A549 (cell line): ENCODE data around the gene TMCO4.

Experiments used
- PHF8 ChIP-seq: fragments of 200-600 bp; sonication (generic); IDR thresholded peaks from 2 replicates; pipeline ENCODE4 v1.6.1; 2016; ENCODE audit warnings: low read depth, mild to moderate bottlenecking, antibody characterized with exemption, moderate library complexity, borderline replicate concordance
- POLR2A ChIP-seq: IDR thresholded peaks from 2 replicates; pipeline ENCODE4 v1.6.1; 2012; ENCODE audit warnings: mild to moderate bottlenecking, low read length
- RNF2 ChIP-seq: fragments of 200-600 bp; sonication (generic); IDR thresholded peaks from 2 replicates; pipeline ENCODE4 v1.6.1; 2016; ENCODE audit warnings: low read depth, mild to moderate bottlenecking, antibody characterized with exemption, moderate library complexity, borderline replicate concordance
- ZFP36 ChIP-seq: fragments of 450-650 bp; IDR thresholded peaks from 2 replicates; pipeline ENCODE4 v1.6.1; 2014; ENCODE audit warnings: borderline replicate concordance; ENCODE audit not compliant: partially characterized antibody
- TF ChIP-seq, protein P1 (sequence below): fragments of >200 bp; sonication (Bioruptor Twin); formaldehyde crosslinking; IDR thresholded peaks from 3 replicates; pipeline ENCODE4 v1.5.1; 2016

DNA sequence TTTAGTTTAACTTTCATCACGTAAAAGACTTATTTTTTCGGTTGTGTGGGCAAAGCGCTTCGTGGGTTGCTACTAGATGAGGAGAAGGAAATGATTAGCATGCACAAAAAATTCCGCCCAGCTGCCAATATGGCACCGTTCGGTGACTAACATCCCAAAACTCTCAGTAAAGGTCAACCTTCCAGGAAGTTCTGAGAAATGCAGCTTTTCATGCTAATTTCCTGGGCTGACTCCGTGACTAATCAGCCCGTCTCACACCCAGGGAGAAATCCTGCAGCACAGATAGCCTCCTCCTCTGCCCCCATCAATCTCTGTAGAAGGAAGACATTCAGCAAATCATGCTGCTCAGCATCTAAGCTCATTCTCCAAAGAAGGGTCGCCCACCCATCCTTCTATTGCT is 34.1 kb downstream of the TMCO4 start:
- TF ChIP-seq, protein P1, sequence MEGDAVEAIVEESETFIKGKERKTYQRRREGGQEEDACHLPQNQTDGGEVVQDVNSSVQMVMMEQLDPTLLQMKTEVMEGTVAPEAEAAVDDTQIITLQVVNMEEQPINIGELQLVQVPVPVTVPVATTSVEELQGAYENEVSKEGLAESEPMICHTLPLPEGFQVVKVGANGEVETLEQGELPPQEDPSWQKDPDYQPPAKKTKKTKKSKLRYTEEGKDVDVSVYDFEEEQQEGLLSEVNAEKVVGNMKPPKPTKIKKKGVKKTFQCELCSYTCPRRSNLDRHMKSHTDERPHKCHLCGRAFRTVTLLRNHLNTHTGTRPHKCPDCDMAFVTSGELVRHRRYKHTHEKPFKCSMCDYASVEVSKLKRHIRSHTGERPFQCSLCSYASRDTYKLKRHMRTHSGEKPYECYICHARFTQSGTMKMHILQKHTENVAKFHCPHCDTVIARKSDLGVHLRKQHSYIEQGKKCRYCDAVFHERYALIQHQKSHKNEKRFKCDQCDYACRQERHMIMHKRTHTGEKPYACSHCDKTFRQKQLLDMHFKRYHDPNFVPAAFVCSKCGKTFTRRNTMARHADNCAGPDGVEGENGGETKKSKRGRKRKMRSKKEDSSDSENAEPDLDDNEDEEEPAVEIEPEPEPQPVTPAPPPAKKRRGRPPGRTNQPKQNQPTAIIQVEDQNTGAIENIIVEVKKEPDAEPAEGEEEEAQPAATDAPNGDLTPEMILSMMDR: no peak
- no peak for TF ChIP-seq RNF2
- TF ChIP-seq POLR2A: no peak
- no peak for TF ChIP-seq ZFP36
- TF ChIP-seq PHF8: no peak
